Neural cell (in vitro differentiated cells): ENCODE results near the gene STX10.
"Not testable (repeated sequence)": the region's sequence is repeated elsewhere in the genome, so short reads cannot be mapped to it uniquely, and the experiment has no call there.

ENCODE experiments used
- EP300 ChIP-seq: fragments of 450-650 bp; conservative IDR thresholded peaks from 2 replicates; pipeline ENCODE4 v1.6.1; 2014; ENCODE audit warnings: antibody characterized with exemption, mild to moderate bottlenecking, moderate library complexity; ENCODE audit not compliant: poor library complexity, severe bottlenecking
- EZH2 ChIP-seq: fragments of 200-600, 300-800 bp; shearing (Covaris generic), sonication (generic); IDR thresholded peaks from 2 replicates; pipeline ENCODE4 v1.6.1; 2014; ENCODE audit warnings: antibody characterized with exemption, low read length, borderline replicate concordance, mild to moderate bottlenecking; ENCODE audit not compliant: insufficient read depth, poor library complexity, severe bottlenecking
- MXI1 ChIP-seq: fragments of 450-650 bp; conservative IDR thresholded peaks from 2 replicates; pipeline ENCODE4 v1.6.1; 2014; ENCODE audit warnings: antibody characterized with exemption, mild to moderate bottlenecking; ENCODE audit not compliant: poor library complexity, severe bottlenecking
- POLR2AphosphoS5 ChIP-seq: IDR thresholded peaks from 2 replicates; pipeline ENCODE4 v1.6.1; 2012
- TF ChIP-seq, protein P1 (sequence below): fragments of 450-650 bp; IDR thresholded peaks from 2 replicates; pipeline ENCODE4 v1.5.1; 2014; ENCODE audit warnings: antibody characterized with exemption, mild to moderate bottlenecking, moderate library complexity; ENCODE audit not compliant: poor library complexity, severe bottlenecking
- TF ChIP-seq, protein P2 (sequence below): IDR thresholded peaks from 2 replicates; pipeline ENCODE4 v1.6.1; 2012; ENCODE audit warnings: borderline replicate concordance

DNA sequence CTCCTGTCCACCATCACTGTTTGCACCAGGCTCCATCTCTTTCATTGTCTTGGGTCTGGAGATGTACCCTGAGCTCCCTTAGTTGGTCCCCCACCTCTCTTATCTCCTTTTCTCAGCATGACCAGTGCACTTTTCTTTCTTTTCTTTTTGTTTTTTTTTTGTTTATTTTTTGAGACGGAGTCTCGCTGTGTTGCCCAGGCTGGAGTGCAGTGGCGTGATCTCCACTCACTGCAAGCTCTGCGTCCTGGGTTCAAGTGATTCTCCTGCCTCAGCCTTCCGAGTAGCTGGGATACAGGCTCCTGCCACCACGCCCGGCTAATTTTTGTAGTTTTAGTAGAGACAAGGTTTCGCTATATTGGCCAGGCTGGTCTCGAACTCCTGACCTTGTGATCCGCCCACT, 28.1 kb upstream of the STX10 start:
- not testable (repeated sequence) for TF ChIP-seq MXI1, POLR2AphosphoS5, EP300, EZH2
- TF ChIP-seq, protein P1, sequence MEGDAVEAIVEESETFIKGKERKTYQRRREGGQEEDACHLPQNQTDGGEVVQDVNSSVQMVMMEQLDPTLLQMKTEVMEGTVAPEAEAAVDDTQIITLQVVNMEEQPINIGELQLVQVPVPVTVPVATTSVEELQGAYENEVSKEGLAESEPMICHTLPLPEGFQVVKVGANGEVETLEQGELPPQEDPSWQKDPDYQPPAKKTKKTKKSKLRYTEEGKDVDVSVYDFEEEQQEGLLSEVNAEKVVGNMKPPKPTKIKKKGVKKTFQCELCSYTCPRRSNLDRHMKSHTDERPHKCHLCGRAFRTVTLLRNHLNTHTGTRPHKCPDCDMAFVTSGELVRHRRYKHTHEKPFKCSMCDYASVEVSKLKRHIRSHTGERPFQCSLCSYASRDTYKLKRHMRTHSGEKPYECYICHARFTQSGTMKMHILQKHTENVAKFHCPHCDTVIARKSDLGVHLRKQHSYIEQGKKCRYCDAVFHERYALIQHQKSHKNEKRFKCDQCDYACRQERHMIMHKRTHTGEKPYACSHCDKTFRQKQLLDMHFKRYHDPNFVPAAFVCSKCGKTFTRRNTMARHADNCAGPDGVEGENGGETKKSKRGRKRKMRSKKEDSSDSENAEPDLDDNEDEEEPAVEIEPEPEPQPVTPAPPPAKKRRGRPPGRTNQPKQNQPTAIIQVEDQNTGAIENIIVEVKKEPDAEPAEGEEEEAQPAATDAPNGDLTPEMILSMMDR = not testable (repeated sequence)
- TF ChIP-seq, protein P2, sequence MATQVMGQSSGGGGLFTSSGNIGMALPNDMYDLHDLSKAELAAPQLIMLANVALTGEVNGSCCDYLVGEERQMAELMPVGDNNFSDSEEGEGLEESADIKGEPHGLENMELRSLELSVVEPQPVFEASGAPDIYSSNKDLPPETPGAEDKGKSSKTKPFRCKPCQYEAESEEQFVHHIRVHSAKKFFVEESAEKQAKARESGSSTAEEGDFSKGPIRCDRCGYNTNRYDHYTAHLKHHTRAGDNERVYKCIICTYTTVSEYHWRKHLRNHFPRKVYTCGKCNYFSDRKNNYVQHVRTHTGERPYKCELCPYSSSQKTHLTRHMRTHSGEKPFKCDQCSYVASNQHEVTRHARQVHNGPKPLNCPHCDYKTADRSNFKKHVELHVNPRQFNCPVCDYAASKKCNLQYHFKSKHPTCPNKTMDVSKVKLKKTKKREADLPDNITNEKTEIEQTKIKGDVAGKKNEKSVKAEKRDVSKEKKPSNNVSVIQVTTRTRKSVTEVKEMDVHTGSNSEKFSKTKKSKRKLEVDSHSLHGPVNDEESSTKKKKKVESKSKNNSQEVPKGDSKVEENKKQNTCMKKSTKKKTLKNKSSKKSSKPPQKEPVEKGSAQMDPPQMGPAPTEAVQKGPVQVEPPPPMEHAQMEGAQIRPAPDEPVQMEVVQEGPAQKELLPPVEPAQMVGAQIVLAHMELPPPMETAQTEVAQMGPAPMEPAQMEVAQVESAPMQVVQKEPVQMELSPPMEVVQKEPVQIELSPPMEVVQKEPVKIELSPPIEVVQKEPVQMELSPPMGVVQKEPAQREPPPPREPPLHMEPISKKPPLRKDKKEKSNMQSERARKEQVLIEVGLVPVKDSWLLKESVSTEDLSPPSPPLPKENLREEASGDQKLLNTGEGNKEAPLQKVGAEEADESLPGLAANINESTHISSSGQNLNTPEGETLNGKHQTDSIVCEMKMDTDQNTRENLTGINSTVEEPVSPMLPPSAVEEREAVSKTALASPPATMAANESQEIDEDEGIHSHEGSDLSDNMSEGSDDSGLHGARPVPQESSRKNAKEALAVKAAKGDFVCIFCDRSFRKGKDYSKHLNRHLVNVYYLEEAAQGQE = not testable (repeated sequence)
